GM21786 (cell line): ENCODE measurements around the gene HOXC13.

ENCODE experiments used
- ATAC-seq: cut with Tn5 transposase; IDR thresholded peaks from one replicate; pipeline ENCODE4 v1.9.1; 2021; ENCODE audit not compliant: unreplicated experiment

Gene HOXC13

GRCh38 chr12:53938326-53939140 is at the start of gene HOXC13:
Gene HOXC13, plus strand, starts transcription at chr12:53938831. Its CDS starts 76 bp downstream, at chr12:53938907.
- no peak for ATAC-seq

GRCh38 chr12:53890081-53890480 is 48.5 kb upstream of the HOXC13 start:
- ATAC-seq: no peak

GRCh38 chr12:53892762-53893395 is 45.8 kb upstream of the HOXC13 start:
- ATAC-seq: no peak

GRCh38 chr12:53899230-53899629 is 39.4 kb upstream of the HOXC13 start:
- no peak for ATAC-seq

GRCh38 chr12:53907103-53907502 is 31.5 kb upstream of the HOXC13 start:
- ATAC-seq: no peak

GRCh38 chr12:53916788-53917655 is 21.6 kb upstream of the HOXC13 start:
- no peak for ATAC-seq

- no peak for ATAC-seq
These were observed 13.9 kb upstream of the HOXC13 start for GRCh38 chr12:53924521-53925405.

- no peak for ATAC-seq
These were observed 11.2 kb upstream of the HOXC13 start for GRCh38 chr12:53927220-53928029.

GRCh38 chr12:53928054-53928835 is 10.4 kb upstream of the HOXC13 start:
- ATAC-seq: no peak

- ATAC-seq: no peak
These were observed 9.1 kb upstream of the HOXC13 start for GRCh38 chr12:53929527-53929926.

- ATAC-seq: no peak
These were observed 7.9 kb upstream of the HOXC13 start for GRCh38 chr12:53930591-53931255.

GRCh38 chr12:53931844-53932581 is 6.6 kb upstream of the HOXC13 start:
- ATAC-seq: no peak

- ATAC-seq: no peak
These were observed 5.7 kb upstream of the HOXC13 start for GRCh38 chr12:53932915-53933314.

GRCh38 chr12:53935383-53936341 is 3.0 kb upstream of the HOXC13 start:
- no peak for ATAC-seq

GRCh38 chr12:53937099-53937498 is 1.5 kb upstream of the HOXC13 start:
- ATAC-seq: no peak

- ATAC-seq: no peak
These were observed 870 bp upstream of the HOXC13 start for GRCh38 chr12:53937596-53938325.
